HepG2 (cell line): ENCODE measurements around the gene CDK5RAP2. TPM values are rescaled to one million over a fixed set of nuclear protein-coding genes. Genes with fewer than 3 reads are reported as not detected.

Source experiments
- ATM ChIP-seq: fragments of 450-650 bp; IDR thresholded peaks from 2 replicates; pipeline ENCODE4 v1.7.1; 2017; ENCODE audit warnings: mild to moderate bottlenecking, borderline replicate concordance
- FOXM1 ChIP-seq: sonication (generic); formaldehyde crosslinking; IDR thresholded peaks from 2 replicates; pipeline ENCODE4 v1.5.0; 2020; ENCODE audit warnings: missing genetic modification reagents
- IRF2 ChIP-seq: IDR thresholded peaks from 2 replicates; pipeline ENCODE4 v1.6.1; 2018; ENCODE audit warnings: missing genetic modification reagents, missing compliant biosample characterization
- JARID2 ChIP-seq: sonication (generic); formaldehyde crosslinking; IDR thresholded peaks from 2 replicates; pipeline ENCODE4 v1.8.1; 2023; ENCODE audit warnings: missing genetic modification reagents, inconsistent platforms; ENCODE audit not compliant: insufficient replicate concordance
- NR2F6 ChIP-seq, 2 experiments: IDR thresholded peaks; 2 replicates each; pipeline ENCODE4 v1.6.1; 2016; ENCODE audit warnings: antibody characterized with exemption in 1 of 2, mild to moderate bottlenecking in 1 of 2
- NRL ChIP-seq: sonication (generic); formaldehyde crosslinking; IDR thresholded peaks from 2 replicates; pipeline ENCODE4 v1.5.0; 2020; ENCODE audit warnings: missing genetic modification reagents, mild to moderate bottlenecking, moderate library complexity, borderline replicate concordance
- POLR2A ChIP-seq, 2 experiments: IDR thresholded peaks; 2 replicates each; pipeline ENCODE4 v1.6.1; 2011; ENCODE audit warnings: low read depth in 2 of 2, low read length in 2 of 2, mild to moderate bottlenecking in 1 of 2, moderate library complexity in 1 of 2; ENCODE audit not compliant: insufficient read depth in 1 of 2
- SALL1 ChIP-seq: sonication (generic); formaldehyde crosslinking; IDR thresholded peaks from 2 replicates; pipeline ENCODE4 v1.8.0; 2022; ENCODE audit warnings: mild to moderate bottlenecking, missing genetic modification reagents
- ZMYM2 ChIP-seq: sonication (generic); formaldehyde crosslinking; IDR thresholded peaks from 2 replicates; pipeline ENCODE4 v1.8.0; 2022; ENCODE audit warnings: mild to moderate bottlenecking, missing genetic modification reagents
- ZSCAN22 ChIP-seq: sonication (generic); formaldehyde crosslinking; IDR thresholded peaks from 2 replicates; pipeline ENCODE4 v1.4.0; 2020; ENCODE audit warnings: mild to moderate bottlenecking, missing genetic modification reagents
- ZSCAN25 ChIP-seq: sonication (generic); formaldehyde crosslinking; IDR thresholded peaks from 2 replicates; pipeline ENCODE4 v1.8.0; 2022; ENCODE audit warnings: mild to moderate bottlenecking, missing genetic modification reagents
- polyA plus RNA-seq, 8 experiments: library from polyadenylated mRNA; depleted of rRNA in 3 of 8; stranded (reverse) in 7 of 8; unstranded in 1 of 8; fragments of >200 nt; fragmentation: Illumina TruSeq in 4 of 8; extraction: Trizol in 4 of 8; gene quantifications; 2 replicates each; pipeline versions ENCODE4 v1.2.1 to v1.2.3, GENCODE V29; 2011 to 2016; ENCODE audit warnings: low read depth in 4 of 8, missing spikeins in 1 of 8, mixed read lengths in 1 of 8; ENCODE audit not compliant: insufficient read depth in 1 of 8
- total RNA-seq, 5 experiments: library from RNA; depleted of rRNA; stranded (reverse); fragments of >200 nt; fragmentation: Illumina TruSeq; extraction: Trizol; gene quantifications; 2 replicates each; pipeline ENCODE4 v1.2.3, GENCODE V29; 2016; ENCODE audit warnings: low read depth in 1 of 5
- TF ChIP-seq, protein P1 (sequence below): IDR thresholded peaks from 2 replicates; pipeline ENCODE4 v1.4.0; 2020; ENCODE audit warnings: mild to moderate bottlenecking, missing genetic modification reagents
- TF ChIP-seq, protein P2 (sequence below): sonication (generic); formaldehyde crosslinking; IDR thresholded peaks from 2 replicates; pipeline ENCODE4 v1.4.0; 2020; ENCODE audit warnings: missing genetic modification reagents, mild to moderate bottlenecking, borderline replicate concordance
- TF ChIP-seq, protein P3 (sequence below): sonication (generic); formaldehyde crosslinking; IDR thresholded peaks from 2 replicates; pipeline ENCODE4 v1.5.0; 2020; ENCODE audit warnings: mild to moderate bottlenecking, missing genetic modification reagents, moderate library complexity
- TF ChIP-seq, protein P4 (sequence below): sonication (generic); formaldehyde crosslinking; conservative IDR thresholded peaks from 2 replicates; pipeline ENCODE4 v1.4.0; 2020; ENCODE audit warnings: mild to moderate bottlenecking, missing genetic modification reagents, moderate library complexity
- TF ChIP-seq, protein P5 (sequence below): sonication (generic); formaldehyde crosslinking; IDR thresholded peaks from 2 replicates; pipeline ENCODE4 v1.8.0; 2022; ENCODE audit warnings: missing genetic modification reagents, mild to moderate bottlenecking, moderate library complexity, borderline replicate concordance

The CDK5RAP2 gene
- total and polyA plus RNA-seq, 2 of the 13 experiments (the other 11 are each of a cell fraction or from before 2014, with no cell fraction given) = 31.8 to 42.2 TPM

DNA sequence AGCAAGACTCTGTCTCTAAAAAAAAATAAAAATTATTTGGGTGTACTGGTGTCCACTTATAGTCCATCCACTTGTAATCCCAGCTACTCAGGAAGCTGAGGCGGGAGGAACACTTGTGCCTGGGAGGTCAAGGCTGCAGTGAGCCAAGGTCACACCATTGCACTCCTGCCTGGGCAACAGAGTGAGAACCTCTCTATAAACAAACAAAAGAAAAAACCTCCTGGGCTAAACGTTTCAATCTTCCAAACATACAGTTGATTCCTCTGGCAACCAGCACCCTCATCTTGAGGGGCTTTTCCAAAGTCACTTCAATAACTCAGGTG is 13.9 kb upstream of the CDK5RAP2 start (continued):
- TF ChIP-seq, protein P1, sequence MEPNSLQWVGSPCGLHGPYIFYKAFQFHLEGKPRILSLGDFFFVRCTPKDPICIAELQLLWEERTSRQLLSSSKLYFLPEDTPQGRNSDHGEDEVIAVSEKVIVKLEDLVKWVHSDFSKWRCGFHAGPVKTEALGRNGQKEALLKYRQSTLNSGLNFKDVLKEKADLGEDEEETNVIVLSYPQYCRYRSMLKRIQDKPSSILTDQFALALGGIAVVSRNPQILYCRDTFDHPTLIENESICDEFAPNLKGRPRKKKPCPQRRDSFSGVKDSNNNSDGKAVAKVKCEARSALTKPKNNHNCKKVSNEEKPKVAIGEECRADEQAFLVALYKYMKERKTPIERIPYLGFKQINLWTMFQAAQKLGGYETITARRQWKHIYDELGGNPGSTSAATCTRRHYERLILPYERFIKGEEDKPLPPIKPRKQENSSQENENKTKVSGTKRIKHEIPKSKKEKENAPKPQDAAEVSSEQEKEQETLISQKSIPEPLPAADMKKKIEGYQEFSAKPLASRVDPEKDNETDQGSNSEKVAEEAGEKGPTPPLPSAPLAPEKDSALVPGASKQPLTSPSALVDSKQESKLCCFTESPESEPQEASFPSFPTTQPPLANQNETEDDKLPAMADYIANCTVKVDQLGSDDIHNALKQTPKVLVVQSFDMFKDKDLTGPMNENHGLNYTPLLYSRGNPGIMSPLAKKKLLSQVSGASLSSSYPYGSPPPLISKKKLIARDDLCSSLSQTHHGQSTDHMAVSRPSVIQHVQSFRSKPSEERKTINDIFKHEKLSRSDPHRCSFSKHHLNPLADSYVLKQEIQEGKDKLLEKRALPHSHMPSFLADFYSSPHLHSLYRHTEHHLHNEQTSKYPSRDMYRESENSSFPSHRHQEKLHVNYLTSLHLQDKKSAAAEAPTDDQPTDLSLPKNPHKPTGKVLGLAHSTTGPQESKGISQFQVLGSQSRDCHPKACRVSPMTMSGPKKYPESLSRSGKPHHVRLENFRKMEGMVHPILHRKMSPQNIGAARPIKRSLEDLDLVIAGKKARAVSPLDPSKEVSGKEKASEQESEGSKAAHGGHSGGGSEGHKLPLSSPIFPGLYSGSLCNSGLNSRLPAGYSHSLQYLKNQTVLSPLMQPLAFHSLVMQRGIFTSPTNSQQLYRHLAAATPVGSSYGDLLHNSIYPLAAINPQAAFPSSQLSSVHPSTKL (CRISPR knock-in tag) = peak; percentile 30; the same call in 1 of the 2 replicates
- TF ChIP-seq ZSCAN22 (no peak), IRF2 (CRISPR knock-in tag) (no peak), ATM (no peak), JARID2 (no peak), NRL (no peak), POLR2A (IDR thresholded peaks at IDR 0.05; ENCODE audit: insufficient read depth in 1 of 2, low read depth in 2 of 2, low read length in 2 of 2) (no peak), SALL1 (no peak), ZMYM2 (CRISPR knock-in tag) (peak; percentile 37; the same call in 1 of the 2 replicates), NR2F6 (IDR thresholded peaks at IDR 0.05) (peak; percentile 71), NR2F6 (CRISPR knock-in tag; IDR thresholded peaks at IDR 0.05) (peak; percentile 72), ZSCAN25 (CRISPR knock-in tag) (no peak), FOXM1 (CRISPR knock-in tag) (no peak)
- TF ChIP-seq, protein P2, sequence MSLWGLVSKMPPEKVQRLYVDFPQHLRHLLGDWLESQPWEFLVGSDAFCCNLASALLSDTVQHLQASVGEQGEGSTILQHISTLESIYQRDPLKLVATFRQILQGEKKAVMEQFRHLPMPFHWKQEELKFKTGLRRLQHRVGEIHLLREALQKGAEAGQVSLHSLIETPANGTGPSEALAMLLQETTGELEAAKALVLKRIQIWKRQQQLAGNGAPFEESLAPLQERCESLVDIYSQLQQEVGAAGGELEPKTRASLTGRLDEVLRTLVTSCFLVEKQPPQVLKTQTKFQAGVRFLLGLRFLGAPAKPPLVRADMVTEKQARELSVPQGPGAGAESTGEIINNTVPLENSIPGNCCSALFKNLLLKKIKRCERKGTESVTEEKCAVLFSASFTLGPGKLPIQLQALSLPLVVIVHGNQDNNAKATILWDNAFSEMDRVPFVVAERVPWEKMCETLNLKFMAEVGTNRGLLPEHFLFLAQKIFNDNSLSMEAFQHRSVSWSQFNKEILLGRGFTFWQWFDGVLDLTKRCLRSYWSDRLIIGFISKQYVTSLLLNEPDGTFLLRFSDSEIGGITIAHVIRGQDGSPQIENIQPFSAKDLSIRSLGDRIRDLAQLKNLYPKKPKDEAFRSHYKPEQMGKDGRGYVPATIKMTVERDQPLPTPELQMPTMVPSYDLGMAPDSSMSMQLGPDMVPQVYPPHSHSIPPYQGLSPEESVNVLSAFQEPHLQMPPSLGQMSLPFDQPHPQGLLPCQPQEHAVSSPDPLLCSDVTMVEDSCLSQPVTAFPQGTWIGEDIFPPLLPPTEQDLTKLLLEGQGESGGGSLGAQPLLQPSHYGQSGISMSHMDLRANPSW = no peak
- TF ChIP-seq, protein P3, sequence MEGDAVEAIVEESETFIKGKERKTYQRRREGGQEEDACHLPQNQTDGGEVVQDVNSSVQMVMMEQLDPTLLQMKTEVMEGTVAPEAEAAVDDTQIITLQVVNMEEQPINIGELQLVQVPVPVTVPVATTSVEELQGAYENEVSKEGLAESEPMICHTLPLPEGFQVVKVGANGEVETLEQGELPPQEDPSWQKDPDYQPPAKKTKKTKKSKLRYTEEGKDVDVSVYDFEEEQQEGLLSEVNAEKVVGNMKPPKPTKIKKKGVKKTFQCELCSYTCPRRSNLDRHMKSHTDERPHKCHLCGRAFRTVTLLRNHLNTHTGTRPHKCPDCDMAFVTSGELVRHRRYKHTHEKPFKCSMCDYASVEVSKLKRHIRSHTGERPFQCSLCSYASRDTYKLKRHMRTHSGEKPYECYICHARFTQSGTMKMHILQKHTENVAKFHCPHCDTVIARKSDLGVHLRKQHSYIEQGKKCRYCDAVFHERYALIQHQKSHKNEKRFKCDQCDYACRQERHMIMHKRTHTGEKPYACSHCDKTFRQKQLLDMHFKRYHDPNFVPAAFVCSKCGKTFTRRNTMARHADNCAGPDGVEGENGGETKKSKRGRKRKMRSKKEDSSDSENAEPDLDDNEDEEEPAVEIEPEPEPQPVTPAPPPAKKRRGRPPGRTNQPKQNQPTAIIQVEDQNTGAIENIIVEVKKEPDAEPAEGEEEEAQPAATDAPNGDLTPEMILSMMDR (CRISPR knock-in tag) = no peak
- TF ChIP-seq, protein P4, sequence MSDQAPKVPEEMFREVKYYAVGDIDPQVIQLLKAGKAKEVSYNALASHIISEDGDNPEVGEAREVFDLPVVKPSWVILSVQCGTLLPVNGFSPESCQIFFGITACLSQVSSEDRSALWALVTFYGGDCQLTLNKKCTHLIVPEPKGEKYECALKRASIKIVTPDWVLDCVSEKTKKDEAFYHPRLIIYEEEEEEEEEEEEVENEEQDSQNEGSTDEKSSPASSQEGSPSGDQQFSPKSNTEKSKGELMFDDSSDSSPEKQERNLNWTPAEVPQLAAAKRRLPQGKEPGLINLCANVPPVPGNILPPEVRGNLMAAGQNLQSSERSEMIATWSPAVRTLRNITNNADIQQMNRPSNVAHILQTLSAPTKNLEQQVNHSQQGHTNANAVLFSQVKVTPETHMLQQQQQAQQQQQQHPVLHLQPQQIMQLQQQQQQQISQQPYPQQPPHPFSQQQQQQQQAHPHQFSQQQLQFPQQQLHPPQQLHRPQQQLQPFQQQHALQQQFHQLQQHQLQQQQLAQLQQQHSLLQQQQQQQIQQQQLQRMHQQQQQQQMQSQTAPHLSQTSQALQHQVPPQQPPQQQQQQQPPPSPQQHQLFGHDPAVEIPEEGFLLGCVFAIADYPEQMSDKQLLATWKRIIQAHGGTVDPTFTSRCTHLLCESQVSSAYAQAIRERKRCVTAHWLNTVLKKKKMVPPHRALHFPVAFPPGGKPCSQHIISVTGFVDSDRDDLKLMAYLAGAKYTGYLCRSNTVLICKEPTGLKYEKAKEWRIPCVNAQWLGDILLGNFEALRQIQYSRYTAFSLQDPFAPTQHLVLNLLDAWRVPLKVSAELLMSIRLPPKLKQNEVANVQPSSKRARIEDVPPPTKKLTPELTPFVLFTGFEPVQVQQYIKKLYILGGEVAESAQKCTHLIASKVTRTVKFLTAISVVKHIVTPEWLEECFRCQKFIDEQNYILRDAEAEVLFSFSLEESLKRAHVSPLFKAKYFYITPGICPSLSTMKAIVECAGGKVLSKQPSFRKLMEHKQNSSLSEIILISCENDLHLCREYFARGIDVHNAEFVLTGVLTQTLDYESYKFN (CRISPR knock-in tag) = 0 out of 2 replicates have a peak, but pooled peaks have one; percentile 15
- TF ChIP-seq, protein P5, sequence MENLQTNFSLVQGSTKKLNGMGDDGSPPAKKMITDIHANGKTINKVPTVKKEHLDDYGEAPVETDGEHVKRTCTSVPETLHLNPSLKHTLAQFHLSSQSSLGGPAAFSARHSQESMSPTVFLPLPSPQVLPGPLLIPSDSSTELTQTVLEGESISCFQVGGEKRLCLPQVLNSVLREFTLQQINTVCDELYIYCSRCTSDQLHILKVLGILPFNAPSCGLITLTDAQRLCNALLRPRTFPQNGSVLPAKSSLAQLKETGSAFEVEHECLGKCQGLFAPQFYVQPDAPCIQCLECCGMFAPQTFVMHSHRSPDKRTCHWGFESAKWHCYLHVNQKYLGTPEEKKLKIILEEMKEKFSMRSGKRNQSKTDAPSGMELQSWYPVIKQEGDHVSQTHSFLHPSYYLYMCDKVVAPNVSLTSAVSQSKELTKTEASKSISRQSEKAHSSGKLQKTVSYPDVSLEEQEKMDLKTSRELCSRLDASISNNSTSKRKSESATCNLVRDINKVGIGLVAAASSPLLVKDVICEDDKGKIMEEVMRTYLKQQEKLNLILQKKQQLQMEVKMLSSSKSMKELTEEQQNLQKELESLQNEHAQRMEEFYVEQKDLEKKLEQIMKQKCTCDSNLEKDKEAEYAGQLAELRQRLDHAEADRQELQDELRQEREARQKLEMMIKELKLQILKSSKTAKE (CRISPR knock-in tag) = no peak
